ENCODE results near the gene MYO1D.

MYO1D gene

GRCh38 chr17:32727681-32728080 lies 149.2 kb downstream of the MYO1D start:
- TF ChIP-seq CTCF (IDR thresholded peaks at IDR 0.05) = no peak

- no peak for TF ChIP-seq CTCF (IDR thresholded peaks at IDR 0.05)
These were observed 151.2 kb downstream of the MYO1D start for GRCh38 chr17:32725697-32726096.

GRCh38 chr17:32723310-32723955 lies 153.5 kb downstream of the MYO1D start:
- TF ChIP-seq CTCF (IDR thresholded peaks at IDR 0.05) = no peak

- TF ChIP-seq CTCF (IDR thresholded peaks at IDR 0.05) = no peak
These were observed 154.2 kb downstream of the MYO1D start for GRCh38 chr17:32722733-32723132.

- no peak for TF ChIP-seq CTCF (IDR thresholded peaks at IDR 0.05)
These were observed 156.3 kb downstream of the MYO1D start for GRCh38 chr17:32720671-32721070.

GRCh38 chr17:32719689-32720088 lies 157.2 kb downstream of the MYO1D start:
- TF ChIP-seq CTCF (IDR thresholded peaks at IDR 0.05) = no peak

- no peak for TF ChIP-seq CTCF (IDR thresholded peaks at IDR 0.05)
These were observed 163.8 kb downstream of the MYO1D start for GRCh38 chr17:32713081-32713480.

- no peak for TF ChIP-seq CTCF (IDR thresholded peaks at IDR 0.05)
These were observed 167.4 kb downstream of the MYO1D start for GRCh38 chr17:32709562-32709961.
